ENCODE results near the gene SCAF1.

SCAF1 gene

GRCh38 chr19:49665351-49666119 lies 23.5 kb downstream of the SCAF1 start, which contains the start of the genes BCL2L12 and IRF3:
BCL2L12 (plus strand) TSS chr19:49665933; CDS start chr19:49666693, 760 bp downstream.
IRF3 (minus strand) TSS chr19:49665857; CDS start chr19:49664838, 1,019 bp downstream.
- peak; percentile 100 for DNase-seq

GRCh38 chr19:49666120-49666444 lies 24.1 kb downstream of the SCAF1 start:
- DNase-seq, result no peak

DNA sequence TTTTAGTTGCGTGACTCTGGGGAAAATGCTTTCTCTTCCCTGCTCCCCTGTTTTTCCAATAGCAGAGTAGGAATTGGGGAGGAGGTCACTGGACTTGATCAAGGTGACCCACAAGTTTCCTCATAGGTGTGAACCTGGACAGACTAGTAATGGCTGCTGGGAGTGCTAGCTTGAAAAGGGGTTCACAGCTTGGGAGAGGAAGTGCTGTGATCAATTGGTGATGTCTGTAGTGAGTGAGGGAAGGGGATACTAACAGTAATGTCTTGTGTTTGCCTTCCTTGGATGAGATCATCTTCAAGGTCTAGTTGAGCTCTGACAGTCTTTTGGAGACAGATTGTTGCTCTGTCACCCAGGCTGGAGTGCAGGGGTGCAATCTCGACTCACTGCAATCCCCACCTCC lies 25.5 kb downstream of the SCAF1 start:
- no peak for DNase-seq

GRCh38 chr19:49669516-49669915 lies 27.5 kb downstream of the SCAF1 start:
- DNase-seq, result no peak

GRCh38 chr19:49672131-49672919 lies 30.3 kb downstream of the SCAF1 start:
- DNase-seq, result peak; percentile 77

- no peak for DNase-seq
Observed at GRCh38 chr19:49676136-49676783, 34.3 kb downstream of the SCAF1 start.

- peak; percentile 98 for DNase-seq
Observed at GRCh38 chr19:49676784-49677230, 34.8 kb downstream of the SCAF1 start.

- DNase-seq, result peak; percentile 35
Observed at GRCh38 chr19:49677231-49677900, 35.4 kb downstream of the SCAF1 start, which contains the start of gene PRMT1. PRMT1 (plus strand) TSS chr19:49677271; CDS start chr19:49677281, 10 bp downstream.

DNA sequence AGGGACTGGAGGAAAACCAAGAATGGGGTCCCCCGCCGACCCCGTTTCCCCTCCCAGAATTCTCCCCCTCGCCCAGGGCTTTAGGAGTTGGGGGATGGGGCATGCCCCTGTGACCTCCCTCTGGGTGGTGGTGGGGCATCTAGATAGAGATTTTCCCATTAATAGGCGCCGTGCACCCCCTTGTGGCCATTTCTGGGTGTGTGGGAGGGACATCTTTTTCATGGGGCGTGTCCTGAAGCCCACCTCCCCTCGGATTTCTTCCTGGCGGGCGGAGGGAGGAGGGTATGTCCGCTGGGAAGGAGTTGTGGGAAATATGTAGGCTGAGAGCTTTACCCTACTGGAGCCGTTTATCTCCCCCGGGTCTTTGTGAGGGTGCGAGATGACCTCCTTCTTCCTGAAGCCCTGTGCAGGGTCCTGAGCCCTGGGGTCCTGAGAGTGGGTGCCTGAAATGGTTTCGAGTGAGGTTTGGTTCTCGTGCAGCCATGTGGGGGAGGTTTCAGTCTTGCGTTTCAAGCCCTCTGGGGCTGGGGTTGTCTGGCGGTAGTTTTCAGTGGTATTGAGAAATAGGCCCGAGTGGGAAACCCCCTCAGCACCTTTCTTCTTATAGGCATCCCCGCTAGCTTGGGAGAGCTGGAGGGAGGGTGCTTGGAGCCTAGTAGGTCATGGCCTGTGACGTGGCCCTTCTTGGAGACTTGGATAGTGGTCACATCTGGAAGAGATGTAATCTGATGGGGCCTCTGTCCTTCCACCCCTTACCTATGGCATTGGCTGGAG lies 36.1 kb downstream of the SCAF1 start:
- peak; percentile 77 for DNase-seq

- no peak for DNase-seq
Observed at GRCh38 chr19:49678985-49679770, 37.2 kb downstream of the SCAF1 start.

- DNase-seq, result no peak
Observed at GRCh38 chr19:49679771-49680413, 37.9 kb downstream of the SCAF1 start.

DNA sequence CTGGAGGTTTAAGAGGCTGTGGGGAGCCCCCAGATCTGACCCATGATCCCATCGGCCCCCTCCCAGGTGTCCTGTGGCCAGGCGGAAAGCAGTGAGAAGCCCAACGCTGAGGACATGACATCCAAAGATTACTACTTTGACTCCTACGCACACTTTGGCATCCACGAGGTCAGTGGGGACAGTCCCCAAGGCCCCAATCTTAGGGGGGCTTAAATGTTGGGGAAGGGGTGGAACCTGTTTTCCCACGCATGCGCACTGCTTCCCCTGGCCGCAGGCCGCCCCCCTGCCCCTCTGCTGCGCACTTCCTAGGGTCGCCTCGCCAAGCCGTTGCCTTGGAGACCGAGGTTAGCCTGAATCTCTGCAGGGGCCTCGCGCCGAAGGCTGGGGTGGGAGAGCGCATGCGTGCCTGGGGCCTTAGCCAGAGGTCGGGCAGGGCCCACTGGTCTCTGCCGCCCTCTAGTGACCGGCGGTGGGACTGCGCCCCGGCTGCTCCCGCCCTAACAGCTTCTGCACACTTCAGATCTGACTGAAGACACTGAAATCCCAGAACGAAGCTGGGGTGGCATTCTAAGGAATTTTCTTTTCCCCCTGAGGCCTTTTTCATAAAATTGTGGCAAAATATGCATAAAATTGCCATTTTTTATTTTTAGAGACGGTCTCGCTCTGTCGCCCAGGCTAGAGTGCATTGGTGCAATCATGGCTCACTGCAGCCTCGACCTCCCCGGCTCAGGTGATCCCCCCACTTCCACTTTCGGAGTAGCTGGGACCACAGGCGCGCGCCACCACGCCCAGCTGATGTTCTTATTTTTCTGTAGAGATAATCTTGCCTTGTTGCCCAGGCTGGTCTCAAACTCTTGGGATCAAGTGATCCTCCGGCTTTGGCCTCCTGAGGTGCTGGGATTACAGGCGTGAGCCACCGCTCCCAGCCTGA lies 38.7 kb downstream of the SCAF1 start:
- DNase-seq, result peak; percentile 96

GRCh38 chr19:49681830-49682229 lies 39.8 kb downstream of the SCAF1 start:
- no peak for DNase-seq

GRCh38 chr19:49682274-49682673 lies 40.3 kb downstream of the SCAF1 start:
- no peak for DNase-seq

- DNase-seq, result no peak
Observed at GRCh38 chr19:49683814-49684250, 41.8 kb downstream of the SCAF1 start.

GRCh38 chr19:49684251-49684982 lies 42.4 kb downstream of the SCAF1 start:
- DNase-seq, result no peak

GRCh38 chr19:49684983-49685553 lies 43.1 kb downstream of the SCAF1 start:
- no peak for DNase-seq

DNA sequence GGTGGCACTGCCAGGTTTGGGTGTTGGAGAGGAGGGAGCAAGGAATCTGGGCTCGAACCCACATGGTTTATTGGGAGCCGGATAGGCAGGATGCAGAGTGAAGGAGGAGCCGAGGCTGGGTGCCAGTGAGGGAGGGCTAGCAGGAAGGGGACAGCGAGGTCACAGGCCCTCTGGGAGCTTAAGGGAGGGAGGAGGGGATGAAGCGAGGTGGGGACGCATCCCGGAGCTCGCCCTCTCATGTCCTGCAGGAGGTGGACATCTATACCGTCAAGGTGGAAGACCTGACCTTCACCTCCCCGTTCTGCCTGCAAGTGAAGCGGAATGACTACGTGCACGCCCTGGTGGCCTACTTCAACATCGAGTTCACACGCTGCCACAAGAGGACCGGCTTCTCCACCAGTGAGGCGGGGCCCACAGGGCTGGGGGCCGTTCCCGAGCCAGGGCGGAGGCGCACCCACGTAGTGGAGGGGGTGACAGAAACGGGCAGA lies 43.9 kb downstream of the SCAF1 start:
- no peak for DNase-seq
